Muscle of leg (tissue), 11 donors: Measurements from ENCODE around the gene C11orf52. TPM values are rescaled to one million over a fixed set of nuclear protein-coding genes. Genes with fewer than 3 reads are reported as not detected.
A peak's percentile ranks its signal among the peaks of the same experiment; 100 is the strongest.

Experiments used
- DNase-seq: peaks from one replicate; pipeline ENCODE4 v3.0.0; 2013
- H3K27ac ChIP-seq: one replicate; pipeline ENCODE4 v1.5.1; 2013; ENCODE audit warnings: mild to moderate bottlenecking, low read length, control low read depth
- H3K27me3 ChIP-seq: one replicate; pipeline ENCODE4 v1.6.1; 2013; ENCODE audit warnings: low read length; ENCODE audit not compliant: control insufficient read depth, insufficient read depth
- H3K36me3 ChIP-seq: one replicate; pipeline ENCODE4 v1.6.1; 2013; ENCODE audit warnings: low read length; ENCODE audit not compliant: control insufficient read depth, insufficient read depth
- H3K4me1 ChIP-seq: one replicate; pipeline ENCODE4 v1.6.1; 2013; ENCODE audit warnings: low read length; ENCODE audit not compliant: control insufficient read depth, insufficient read depth
- H3K4me3 ChIP-seq: one replicate; pipeline ENCODE4 v1.5.1; 2013; ENCODE audit warnings: low read length, control low read depth
- H3K9me3 ChIP-seq: replicated peaks from 2 replicates; pipeline ENCODE4 v1.6.1; 2013; ENCODE audit warnings: low read depth, low read length; ENCODE audit not compliant: control insufficient read depth
- WGBS: methylation state at CpG from one replicate; pipeline ENCODE4 v1.1.5; 2013; ENCODE audit warnings: missing lambda C conversion rate; ENCODE audit not compliant: insufficient coverage; 5-methylcytosine and 5-hydroxymethylcytosine counted together
- polyA plus RNA-seq, 8 donors: library from polyadenylated mRNA; unstranded; fragments of 120-200 nt; gene quantifications; one replicate each; pipeline versions ENCODE4 v1.2.1 to v1.2.3, GENCODE V29; 2013; ENCODE audit warnings: inconsistent platforms in 1 of 8, low replicate concordance in 1 of 8; ENCODE audit not compliant: insufficient read length in 8 of 8, insufficient read depth in 1 of 8
- total RNA-seq: library from RNA; stranded (reverse); fragments of 120-200 nt; gene quantifications from one replicate; pipeline ENCODE4 v1.2.4, GENCODE V29; 2013

Gene C11orf52
- total and polyA plus RNA-seq, 9 donors = 0.93 to 4.8 (median 2.3) TPM

- DNase-seq = no peak
- WGBS = no CpG with 5 or more reads among the region's 3 CpGs
- Histone ChIP-seq H3K36me3 (peaks cover 14% of the 10 kb centered on the region), H3K4me3 (no peak overlapping the region), H3K27me3 (no peaks in the 10 kb centered on the region), H3K9me3 (no peaks in the 10 kb centered on the region), H3K4me1 (no peaks in the 10 kb centered on the region), H3K27ac (no peak overlapping the region)
Measured at GRCh38 chr11:111969344-111969743, 50.6 kb downstream of the C11orf52 start.

GRCh38 chr11:111974446-111974845, 55.7 kb downstream of the C11orf52 start:
- Histone ChIP-seq H3K9me3 (no peaks in the 10 kb centered on the region), H3K27me3 (no peaks in the 10 kb centered on the region), H3K4me3 (no peak overlapping the region), H3K36me3 (peaks cover 19% of the 10 kb centered on the region), H3K27ac (no peak overlapping the region), H3K4me1 (peaks cover 19% of the 10 kb centered on the region)
- WGBS = 44% methylated on average over 2 of the region's 2 CpGs
- no peak for DNase-seq

- Histone ChIP-seq H3K9me3 (no peaks in the 10 kb centered on the region), H3K36me3 (peaks cover 17% of the 10 kb centered on the region), H3K4me3 (no peak overlapping the region), H3K27me3 (no peaks in the 10 kb centered on the region), H3K27ac (no peak overlapping the region), H3K4me1 (peaks cover 19% of the 10 kb centered on the region)
- DNase-seq = no peak
- no CpG with 5 or more reads among the region's 2 CpGs for WGBS
Measured at GRCh38 chr11:111975076-111975806, 56.5 kb downstream of the C11orf52 start.

GRCh38 chr11:111976119-111976766, 57.5 kb downstream of the C11orf52 start:
- DNase-seq = no peak
- Histone ChIP-seq H3K4me1 (peaks cover 19% of the 10 kb centered on the region), H3K9me3 (no peaks in the 10 kb centered on the region), H3K36me3 (peaks cover 23% of the 10 kb centered on the region), H3K4me3 (no peak overlapping the region), H3K27me3 (no peaks in the 10 kb centered on the region), H3K27ac (peak overlapping the region; percentile 58)
- WGBS = 82% methylated on average over 3 of the region's 7 CpGs

Other genes with a start within 250 kb of the C11orf52 start
- gene PPP2R1B, start 152.5 kb upstream of the C11orf52 start, total RNA-seq = 10.1 TPM
- 10 to 100 TPM in 5 of 8 donors, 1 to 10 TPM in 3; 8.7 to 15.3 (median 10.9) TPM for gene PPP2R1B, start 152.5 kb upstream of the C11orf52 start, polyA plus RNA-seq
- gene ALG9, start 47.3 kb upstream of the C11orf52 start, total RNA-seq = 25.7 TPM
- 10 to 100 TPM; 21.2 to 29.7 (median 24.9) TPM for gene ALG9, start 47.3 kb upstream of the C11orf52 start, polyA plus RNA-seq
- 2.5 TPM for gene FDXACB1, start 39.7 kb upstream of the C11orf52 start, total RNA-seq
- 1 to 10 TPM; 1.9 to 3.3 (median 2.4) TPM for gene FDXACB1, start 39.7 kb upstream of the C11orf52 start, polyA plus RNA-seq
- gene CFAP68, start 39.4 kb upstream of the C11orf52 start, total RNA-seq = 16.3 TPM
- gene CFAP68, start 39.4 kb upstream of the C11orf52 start, polyA plus RNA-seq = 10 to 100 TPM; 14.0 to 20.4 (median 17.3) TPM
- gene CRYAB, start 7.1 kb upstream of the C11orf52 start, total RNA-seq = 226 TPM
- 100 to 1,000 TPM; 512 to 708 (median 632) TPM for gene CRYAB, start 7.1 kb upstream of the C11orf52 start, polyA plus RNA-seq
- gene HSPB2, start 6.2 kb upstream of the C11orf52 start, total RNA-seq = 63.2 TPM
- 100 to 1,000 TPM in 1 of 8 donors, 10 to 100 TPM in 7; 61.2 to 101 (median 83.2) TPM for gene HSPB2, start 6.2 kb upstream of the C11orf52 start, polyA plus RNA-seq
- 16.0 TPM for gene DIXDC1, start 18.4 kb downstream of the C11orf52 start, total RNA-seq
- 10 to 100 TPM; 13.1 to 23.6 (median 15.7) TPM for gene DIXDC1, start 18.4 kb downstream of the C11orf52 start, polyA plus RNA-seq
- gene DLAT, start 106.5 kb downstream of the C11orf52 start, total RNA-seq = 34.5 TPM
- 10 to 100 TPM; 27.6 to 40.9 (median 37.6) TPM for gene DLAT, start 106.5 kb downstream of the C11orf52 start, polyA plus RNA-seq
- gene PIH1D2, start 155.1 kb downstream of the C11orf52 start, total RNA-seq = 1.1 TPM
- 1 to 10 TPM; 1.0 to 1.6 (median 1.3) TPM for gene PIH1D2, start 155.1 kb downstream of the C11orf52 start, polyA plus RNA-seq
- gene NKAPD1, start 155.4 kb downstream of the C11orf52 start, total RNA-seq = 25.5 TPM
- 10 to 100 TPM; 26.3 to 33.1 (median 29.5) TPM for gene NKAPD1, start 155.4 kb downstream of the C11orf52 start, polyA plus RNA-seq
- gene TIMM8B, start 167.8 kb downstream of the C11orf52 start, total RNA-seq = 77.2 TPM
- gene TIMM8B, start 167.8 kb downstream of the C11orf52 start, polyA plus RNA-seq = 10 to 100 TPM; 46.6 to 60.5 (median 52.8) TPM
- gene SDHD, start 168.0 kb downstream of the C11orf52 start, total RNA-seq = 86.3 TPM
- 100 to 1,000 TPM in 3 of 8 donors, 10 to 100 TPM in 5; 86.4 to 109 (median 99.4) TPM for gene SDHD, start 168.0 kb downstream of the C11orf52 start, polyA plus RNA-seq
- 0.31 TPM for gene IL18, start 245.2 kb downstream of the C11orf52 start, total RNA-seq
- 1 to 10 TPM in 3 of 8 donors, under 1 TPM in 5; 0.41 to 3.8 (median 0.69) TPM for gene IL18, start 245.2 kb downstream of the C11orf52 start, polyA plus RNA-seq
- gene TEX12, start 248.5 kb downstream of the C11orf52 start, total RNA-seq = 0.22 TPM
- gene TEX12, start 248.5 kb downstream of the C11orf52 start, polyA plus RNA-seq = under 1 TPM in 5 of 8 donors, not detected in 3; 0.14 to 0.29 (median 0.23) TPM